ENCODE results near the gene RAB8B. TPM values are rescaled to one million over a fixed set of nuclear protein-coding genes. Genes with fewer than 3 reads are reported as not detected.
A peak's percentile ranks its signal among the peaks of the same experiment; 100 is the strongest.

The RAB8B gene
- total RNA-seq, 4 donors from 2014 or later: 9.1 to 23.6 (median 10.7) TPM

DNA sequence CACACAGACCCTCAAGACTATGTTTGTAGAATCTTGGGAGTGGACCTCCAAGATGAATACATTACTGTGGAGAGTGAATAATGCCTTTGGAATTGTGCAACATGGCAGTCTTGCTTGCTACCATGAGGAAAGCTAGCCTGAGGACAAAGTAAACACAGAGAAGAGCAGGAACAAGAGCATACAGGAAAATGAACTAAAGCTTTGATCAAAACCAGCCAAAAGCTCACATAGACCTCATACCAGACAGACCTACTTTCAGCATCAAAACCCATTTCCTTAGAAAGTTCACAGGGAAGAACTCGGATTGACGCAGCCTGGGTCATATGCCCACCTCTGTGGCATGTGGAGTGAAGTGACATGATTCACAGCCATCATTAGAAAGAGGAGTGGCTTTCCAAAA lies 3.3 kb upstream of the RAB8B start:
- H3K4me3 ChIP-seq (ENCODE audit: low read depth, poor library complexity, severe bottlenecking): no peak overlapping the region
- TF ChIP-seq, protein P1, sequence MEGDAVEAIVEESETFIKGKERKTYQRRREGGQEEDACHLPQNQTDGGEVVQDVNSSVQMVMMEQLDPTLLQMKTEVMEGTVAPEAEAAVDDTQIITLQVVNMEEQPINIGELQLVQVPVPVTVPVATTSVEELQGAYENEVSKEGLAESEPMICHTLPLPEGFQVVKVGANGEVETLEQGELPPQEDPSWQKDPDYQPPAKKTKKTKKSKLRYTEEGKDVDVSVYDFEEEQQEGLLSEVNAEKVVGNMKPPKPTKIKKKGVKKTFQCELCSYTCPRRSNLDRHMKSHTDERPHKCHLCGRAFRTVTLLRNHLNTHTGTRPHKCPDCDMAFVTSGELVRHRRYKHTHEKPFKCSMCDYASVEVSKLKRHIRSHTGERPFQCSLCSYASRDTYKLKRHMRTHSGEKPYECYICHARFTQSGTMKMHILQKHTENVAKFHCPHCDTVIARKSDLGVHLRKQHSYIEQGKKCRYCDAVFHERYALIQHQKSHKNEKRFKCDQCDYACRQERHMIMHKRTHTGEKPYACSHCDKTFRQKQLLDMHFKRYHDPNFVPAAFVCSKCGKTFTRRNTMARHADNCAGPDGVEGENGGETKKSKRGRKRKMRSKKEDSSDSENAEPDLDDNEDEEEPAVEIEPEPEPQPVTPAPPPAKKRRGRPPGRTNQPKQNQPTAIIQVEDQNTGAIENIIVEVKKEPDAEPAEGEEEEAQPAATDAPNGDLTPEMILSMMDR (IDR thresholded peaks at IDR 0.05): no peak
- TF ChIP-seq POLR2A (IDR thresholded peaks at IDR 0.05): no peak
- intact Hi-C loops (cut with DNase I; ENCODE audit: low total_unique reads): no loop called here
- DNase-seq (ENCODE audit: low spot score in 2 of 2): no peak
- 44 to 51% methylated on average over 2 of the region's 2 CpGs for WGBS, 2 donors

DNA sequence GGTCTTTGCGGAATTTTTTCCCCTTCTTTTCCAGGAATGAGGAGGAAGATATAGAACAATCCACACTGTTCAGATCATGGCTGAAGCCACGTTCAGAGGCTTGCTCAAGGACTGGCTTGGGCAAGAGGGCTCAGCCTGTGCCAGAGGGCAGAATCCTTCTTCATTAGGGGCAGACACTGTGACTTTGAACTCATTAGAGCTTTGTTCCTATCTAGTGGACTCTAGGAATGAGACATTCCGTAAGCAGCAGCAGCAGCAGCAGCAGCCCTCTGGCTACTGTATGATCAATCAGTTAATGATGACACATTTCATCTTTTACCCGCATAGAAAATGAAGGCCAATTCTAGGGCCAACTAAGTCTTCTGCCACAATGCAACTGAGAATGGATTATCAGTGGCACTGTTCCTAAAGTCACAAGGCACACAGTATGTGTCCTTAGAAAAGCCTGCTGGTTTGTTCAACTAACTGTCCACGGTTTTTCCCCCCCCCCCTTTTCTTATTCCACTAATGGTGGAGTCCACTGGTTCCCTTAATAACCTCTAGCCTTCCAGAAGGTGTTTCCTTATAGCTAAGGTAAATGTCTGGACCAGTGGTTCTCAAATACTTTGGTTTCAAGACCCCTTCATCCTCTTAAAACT lies 1.7 kb upstream of the RAB8B start:
- intact Hi-C loops (cut with DNase I; ENCODE audit: low total_unique reads): no loop called here

DNA sequence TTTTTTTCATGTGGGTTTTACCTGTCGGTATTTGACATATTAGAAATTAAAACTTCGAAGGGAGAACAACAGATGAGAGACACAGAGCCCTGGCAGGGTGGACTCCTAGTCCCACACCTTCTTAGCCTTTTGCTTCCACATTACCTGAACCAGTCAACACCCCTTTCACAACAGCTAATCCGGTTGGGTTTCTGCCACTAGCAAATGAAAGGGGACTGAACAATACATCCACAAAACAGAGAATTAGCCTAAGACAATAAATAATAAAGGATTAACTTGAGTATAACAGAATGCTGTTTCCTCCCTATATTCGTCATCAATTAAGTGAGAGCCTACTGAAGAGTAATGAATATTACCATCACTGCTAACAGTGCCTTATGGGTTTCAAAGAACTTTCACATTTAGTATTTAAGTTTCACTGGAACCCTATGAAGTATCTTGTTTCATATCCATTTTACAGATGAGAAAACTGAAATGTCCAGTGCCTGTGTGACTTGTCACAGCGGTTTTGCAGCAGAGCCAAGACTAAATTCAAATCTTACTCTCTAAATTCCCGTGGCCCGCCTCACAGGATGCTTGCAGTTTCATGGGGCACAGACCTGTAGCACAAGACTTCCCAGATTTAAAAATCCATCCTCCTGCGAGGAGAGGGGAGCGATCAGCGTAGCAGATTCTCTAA lies 1.0 kb upstream of the RAB8B start:
- WGBS, 2 donors: 42 to 46% methylated on average over 10 of the region's 10 CpGs
- intact Hi-C loops (cut with DNase I; ENCODE audit: low total_unique reads): no loop called here
- no peak for TF ChIP-seq POLR2A (IDR thresholded peaks at IDR 0.05)
- TF ChIP-seq, protein P1 (IDR thresholded peaks at IDR 0.05): no peak
- DNase-seq (ENCODE audit: low spot score in 2 of 2): no peak
- H3K4me3 ChIP-seq (ENCODE audit: low read depth, poor library complexity, severe bottlenecking): peak overlapping the region; percentile 33

More for the DNA sequence above, 1.7 kb upstream of the RAB8B start:
- 79 to 81% methylated on average over 5 of the region's 5 CpGs for WGBS, 2 donors
- TF ChIP-seq, protein P1 (IDR thresholded peaks at IDR 0.05): no peak
- TF ChIP-seq POLR2A (IDR thresholded peaks at IDR 0.05): no peak
- no peak overlapping the region for H3K4me3 ChIP-seq (ENCODE audit: low read depth, poor library complexity, severe bottlenecking)
- DNase-seq (ENCODE audit: low spot score in 2 of 2): no peak

DNA sequence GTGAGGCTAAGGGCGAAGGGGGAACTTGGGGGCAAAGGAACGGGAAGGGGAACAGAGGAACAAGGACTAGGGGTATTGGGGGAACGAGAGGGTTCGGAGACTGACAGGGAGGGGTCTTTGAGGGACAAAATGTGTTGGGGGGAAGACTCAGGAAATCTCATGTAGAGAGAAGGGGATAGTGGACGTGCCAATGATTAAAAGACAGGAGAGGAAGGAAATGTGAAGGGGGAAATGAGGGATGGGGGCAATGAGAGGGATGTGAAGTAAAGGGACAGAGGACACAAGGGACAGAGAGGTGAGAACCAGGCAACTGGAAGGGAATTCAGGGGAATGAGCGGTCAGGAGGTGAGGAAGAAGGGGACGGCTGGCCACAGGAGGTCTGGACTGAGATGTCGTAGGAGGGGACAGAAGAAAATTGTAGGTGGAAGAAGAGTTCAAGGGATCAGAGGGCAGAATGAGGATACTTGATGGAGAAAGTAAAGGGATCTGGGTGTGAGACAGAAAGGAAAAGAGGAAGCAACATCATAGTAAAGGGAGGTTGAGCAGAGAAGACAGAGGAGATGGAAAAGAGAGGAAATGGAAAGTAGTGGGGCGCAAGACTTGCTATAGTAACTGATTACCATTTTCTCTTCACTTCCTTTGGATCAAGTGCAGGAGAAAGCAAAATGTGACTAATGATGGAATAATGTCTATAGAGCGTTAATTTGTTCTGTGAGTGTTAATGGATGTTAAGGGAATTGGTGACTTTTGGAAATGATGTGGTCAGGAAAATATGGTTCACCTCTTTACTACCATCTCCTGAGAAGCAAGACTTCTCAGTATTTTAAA lies 749 bp downstream of the RAB8B start:
- intact Hi-C loops (cut with DNase I; ENCODE audit: low total_unique reads): no loop called here
- TF ChIP-seq, protein P1 (IDR thresholded peaks at IDR 0.05): no peak
- TF ChIP-seq POLR2A (IDR thresholded peaks at IDR 0.05): no peak
- H3K4me3 ChIP-seq (ENCODE audit: low read depth, poor library complexity, severe bottlenecking): peak overlapping the region; percentile 100
- WGBS, 2 donors: 5 to 6% methylated on average over 10 of the region's 10 CpGs
- DNase-seq (ENCODE audit: low spot score in 2 of 2): no peak

DNA sequence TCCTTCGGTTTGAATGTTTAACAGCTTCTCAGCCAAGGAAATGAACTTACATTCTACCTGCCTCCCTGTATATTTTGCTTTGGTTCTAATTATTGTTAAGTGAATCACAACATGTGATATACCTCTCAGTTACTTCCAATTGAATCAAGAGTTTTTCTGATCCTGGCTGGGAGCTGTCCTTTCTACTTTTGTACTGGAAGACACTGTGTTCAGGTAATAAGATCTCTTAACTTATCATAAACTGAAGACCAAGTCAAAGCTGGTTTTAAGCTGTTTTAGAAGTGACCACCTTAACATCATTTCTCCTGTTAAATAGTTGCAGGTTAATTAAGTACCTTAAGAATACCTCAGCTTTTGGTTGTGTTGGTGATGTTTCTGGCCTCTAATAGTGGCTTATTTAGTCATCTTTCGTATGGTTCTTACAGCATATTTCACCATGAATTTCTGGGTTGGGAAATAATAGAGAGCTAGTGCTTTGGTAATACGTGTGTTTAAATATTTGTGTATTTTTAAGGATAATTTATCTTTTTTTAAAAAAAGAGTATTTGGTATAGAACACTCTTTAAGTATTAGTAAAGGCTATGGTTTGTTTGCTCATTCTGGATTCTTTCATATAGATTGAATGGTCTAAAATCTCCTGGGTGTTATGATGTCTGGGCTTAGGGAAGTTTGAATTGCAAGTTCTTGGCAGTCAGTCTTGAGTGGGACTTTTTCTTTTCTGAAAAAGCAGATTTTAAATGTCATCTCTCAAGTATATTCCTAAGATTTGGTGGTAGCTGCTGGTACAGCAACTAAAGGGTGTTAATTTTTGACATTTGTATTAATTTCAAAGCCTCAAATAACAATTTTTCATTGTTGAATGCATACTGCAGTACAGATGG lies 1.6 kb downstream of the RAB8B start:
- intact Hi-C loops (cut with DNase I; ENCODE audit: low total_unique reads): no loop called here
- no peak overlapping the region for H3K4me3 ChIP-seq (ENCODE audit: low read depth, poor library complexity, severe bottlenecking)
- no peak for DNase-seq (ENCODE audit: low spot score in 2 of 2)
- 67 to 68% methylated on average over 3 of the region's 3 CpGs for WGBS, 2 donors
- TF ChIP-seq, protein P1 (IDR thresholded peaks at IDR 0.05): no peak
- TF ChIP-seq POLR2A (IDR thresholded peaks at IDR 0.05): no peak

Data from lower leg skin (tissue), 4 donors.